ENCODE data around the gene ABCD4.

ABCD4 gene

GRCh38 chr14:74281069-74281468 lies 21.7 kb downstream of the ABCD4 start:
- TF ChIP-seq REST (IDR thresholded peaks at IDR 0.05; ENCODE audit: insufficient read depth in 1 of 2, low read depth in 2 of 2, low read length in 2 of 2), result no peak
- TF ChIP-seq POLR2AphosphoS5 (IDR thresholded peaks at IDR 0.05; ENCODE audit: low read depth, low read length), result no peak
- TF ChIP-seq SIN3A (IDR thresholded peaks at IDR 0.05; ENCODE audit: borderline replicate concordance, insufficient read depth, low read length), result no peak
- no peak for TF ChIP-seq FOXP2 (optimal IDR thresholded peaks at IDR 0.05; ENCODE audit: borderline replicate concordance, extremely low read depth, extremely low read length, insufficient read depth)
- TF ChIP-seq TAF1 (IDR thresholded peaks at IDR 0.05; ENCODE audit: borderline replicate concordance, insufficient read depth, low read length), result no peak

GRCh38 chr14:74278080-74278479 lies 24.7 kb downstream of the ABCD4 start:
- TF ChIP-seq REST (IDR thresholded peaks at IDR 0.05; ENCODE audit: insufficient read depth in 1 of 2, low read depth in 2 of 2, low read length in 2 of 2) (no peak), SIN3A (IDR thresholded peaks at IDR 0.05; ENCODE audit: borderline replicate concordance, insufficient read depth, low read length) (no peak), POLR2AphosphoS5 (IDR thresholded peaks at IDR 0.05; ENCODE audit: low read depth, low read length) (no peak), FOXP2 (optimal IDR thresholded peaks at IDR 0.05; ENCODE audit: borderline replicate concordance, extremely low read depth, extremely low read length, insufficient read depth) (no peak), TAF1 (IDR thresholded peaks at IDR 0.05; ENCODE audit: borderline replicate concordance, insufficient read depth, low read length) (no peak)

- no peak for TF ChIP-seq SIN3A (IDR thresholded peaks at IDR 0.05; ENCODE audit: borderline replicate concordance, insufficient read depth, low read length)
- no peak for TF ChIP-seq TAF1 (IDR thresholded peaks at IDR 0.05; ENCODE audit: borderline replicate concordance, insufficient read depth, low read length)
- TF ChIP-seq POLR2AphosphoS5 (IDR thresholded peaks at IDR 0.05; ENCODE audit: low read depth, low read length), result no peak
- no peak for TF ChIP-seq REST (IDR thresholded peaks at IDR 0.05; ENCODE audit: insufficient read depth in 1 of 2, low read depth in 2 of 2, low read length in 2 of 2)
- TF ChIP-seq FOXP2 (optimal IDR thresholded peaks at IDR 0.05; ENCODE audit: borderline replicate concordance, extremely low read depth, extremely low read length, insufficient read depth), result no peak
These were observed 27.4 kb downstream of the ABCD4 start for GRCh38 chr14:74275241-74275841.

- TF ChIP-seq SIN3A (IDR thresholded peaks at IDR 0.05; ENCODE audit: borderline replicate concordance, insufficient read depth, low read length) (no peak), FOXP2 (optimal IDR thresholded peaks at IDR 0.05; ENCODE audit: borderline replicate concordance, extremely low read depth, extremely low read length, insufficient read depth) (no peak), REST (IDR thresholded peaks at IDR 0.05; ENCODE audit: insufficient read depth in 1 of 2, low read depth in 2 of 2, low read length in 2 of 2) (no peak), TAF1 (IDR thresholded peaks at IDR 0.05; ENCODE audit: borderline replicate concordance, insufficient read depth, low read length) (no peak), POLR2AphosphoS5 (IDR thresholded peaks at IDR 0.05; ENCODE audit: low read depth, low read length) (no peak)
These were observed 31.4 kb downstream of the ABCD4 start for GRCh38 chr14:74271365-74271764.
